GM19328 (cell line): ENCODE data around the gene NCKAP5L.
"Not testable (repeated sequence)": the region's sequence is repeated elsewhere in the genome, so short reads cannot be mapped to it uniquely, and the experiment has no call there.

Experiments
- ATAC-seq: cut with Tn5 transposase; IDR thresholded peaks from one replicate; pipeline ENCODE4 v1.9.1; 2021; ENCODE audit warnings: mild to moderate bottlenecking, moderate library complexity; ENCODE audit not compliant: unreplicated experiment

NCKAP5L gene

GRCh38 chr12:49787672-49788071 lies 40.5 kb downstream of the NCKAP5L start:
- no peak for ATAC-seq

GRCh38 chr12:49784756-49785409 lies 43.3 kb downstream of the NCKAP5L start:
- no peak for ATAC-seq

- ATAC-seq: no peak
Measured at GRCh38 chr12:49783917-49784676, 44.1 kb downstream of the NCKAP5L start.

GRCh38 chr12:49780914-49781313 lies 47.3 kb downstream of the NCKAP5L start:
- ATAC-seq: not testable (repeated sequence)

GRCh38 chr12:49779581-49779980 lies 48.6 kb downstream of the NCKAP5L start:
- no peak for ATAC-seq

GRCh38 chr12:49777800-49778748 lies 50.1 kb downstream of the NCKAP5L start:
- no peak for ATAC-seq

GRCh38 chr12:49777341-49777740 lies 50.9 kb downstream of the NCKAP5L start:
- no peak for ATAC-seq

- ATAC-seq: no peak
Measured at GRCh38 chr12:49776858-49777257, 51.4 kb downstream of the NCKAP5L start.

- ATAC-seq: no peak
Measured at GRCh38 chr12:49776413-49776812, 51.8 kb downstream of the NCKAP5L start.

- ATAC-seq: not testable (repeated sequence)
Measured at GRCh38 chr12:49773102-49773501, 55.1 kb downstream of the NCKAP5L start.

- no peak for ATAC-seq
Measured at GRCh38 chr12:49767333-49767732, 60.9 kb downstream of the NCKAP5L start.

- ATAC-seq: no peak
Measured at GRCh38 chr12:49766115-49766455, 62.1 kb downstream of the NCKAP5L start.

- ATAC-seq: no peak
Measured at GRCh38 chr12:49764126-49764525, 64.1 kb downstream of the NCKAP5L start.

- ATAC-seq: no peak
Measured at GRCh38 chr12:49763006-49763591, 65.1 kb downstream of the NCKAP5L start.

GRCh38 chr12:49762468-49762847 lies 65.8 kb downstream of the NCKAP5L start:
- ATAC-seq: no peak

- no peak for ATAC-seq
Measured at GRCh38 chr12:49761677-49762467, 66.3 kb downstream of the NCKAP5L start.

GRCh38 chr12:49750996-49751393 lies 77.2 kb downstream of the NCKAP5L start:
- ATAC-seq: no peak

GRCh38 chr12:49750027-49750995 lies 77.9 kb downstream of the NCKAP5L start:
- ATAC-seq: no peak

GRCh38 chr12:49748800-49749199 lies 79.4 kb downstream of the NCKAP5L start:
- no peak for ATAC-seq
